Lower leg skin (tissue), 3 donors: ENCODE results near the gene BLOC1S4.

Experiments used
- POLR2A ChIP-seq, 2 donors: fragments of 450-650 bp; IDR thresholded peaks; one replicate each; pipeline ENCODE4 v1.6.1; 2016 to 2017; ENCODE audit warnings: antibody characterized with exemption in 2 of 2, mild to moderate bottlenecking in 1 of 2, moderate library complexity in 1 of 2
- TF ChIP-seq, protein P1 (sequence below), 3 donors: fragments of 450-650 bp; IDR thresholded peaks; one replicate each; pipeline ENCODE4 v1.5.1; 2016; ENCODE audit warnings: antibody characterized with exemption in 3 of 3, mild to moderate bottlenecking in 3 of 3, moderate library complexity in 2 of 3

DNA sequence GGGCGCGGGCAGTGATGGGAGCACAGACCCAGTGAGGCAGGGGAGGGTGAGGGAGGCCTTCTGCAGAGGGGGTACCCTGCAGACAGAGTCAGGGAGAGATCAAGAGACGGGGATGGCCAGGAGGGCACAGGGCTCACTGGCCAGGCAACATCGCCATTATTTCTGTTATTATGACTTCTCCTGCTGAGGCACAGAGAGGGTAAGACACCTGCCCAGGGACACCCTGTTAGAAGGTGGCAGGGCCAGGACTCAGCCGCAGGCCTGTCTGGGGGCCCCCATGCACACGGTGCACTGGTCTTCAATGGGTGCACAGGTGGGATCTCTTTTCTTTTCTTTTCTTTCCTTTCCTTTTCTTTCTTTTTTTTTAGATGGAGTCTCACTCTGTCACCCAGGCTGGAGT is 15.8 kb downstream of the BLOC1S4 start:
- TF ChIP-seq, protein P1, sequence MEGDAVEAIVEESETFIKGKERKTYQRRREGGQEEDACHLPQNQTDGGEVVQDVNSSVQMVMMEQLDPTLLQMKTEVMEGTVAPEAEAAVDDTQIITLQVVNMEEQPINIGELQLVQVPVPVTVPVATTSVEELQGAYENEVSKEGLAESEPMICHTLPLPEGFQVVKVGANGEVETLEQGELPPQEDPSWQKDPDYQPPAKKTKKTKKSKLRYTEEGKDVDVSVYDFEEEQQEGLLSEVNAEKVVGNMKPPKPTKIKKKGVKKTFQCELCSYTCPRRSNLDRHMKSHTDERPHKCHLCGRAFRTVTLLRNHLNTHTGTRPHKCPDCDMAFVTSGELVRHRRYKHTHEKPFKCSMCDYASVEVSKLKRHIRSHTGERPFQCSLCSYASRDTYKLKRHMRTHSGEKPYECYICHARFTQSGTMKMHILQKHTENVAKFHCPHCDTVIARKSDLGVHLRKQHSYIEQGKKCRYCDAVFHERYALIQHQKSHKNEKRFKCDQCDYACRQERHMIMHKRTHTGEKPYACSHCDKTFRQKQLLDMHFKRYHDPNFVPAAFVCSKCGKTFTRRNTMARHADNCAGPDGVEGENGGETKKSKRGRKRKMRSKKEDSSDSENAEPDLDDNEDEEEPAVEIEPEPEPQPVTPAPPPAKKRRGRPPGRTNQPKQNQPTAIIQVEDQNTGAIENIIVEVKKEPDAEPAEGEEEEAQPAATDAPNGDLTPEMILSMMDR (IDR thresholded peaks at IDR 0.05), result no peak
- TF ChIP-seq POLR2A (IDR thresholded peaks at IDR 0.05), result no peak
